GM19463 (cell line): ENCODE measurements around the gene FIBCD1.
A peak's percentile ranks its signal among the peaks of the same experiment; 100 is the strongest.

ENCODE experiments used
- ATAC-seq: cut with Tn5 transposase; IDR thresholded peaks from one replicate; pipeline ENCODE4 v1.9.1; 2021; ENCODE audit warnings: mild to moderate bottlenecking, moderate library complexity; ENCODE audit not compliant: unreplicated experiment

Gene FIBCD1

GRCh38 chr9:130884111-130884531, 54.9 kb downstream of the FIBCD1 start:
- ATAC-seq = no peak

GRCh38 chr9:130883479-130883878, 55.6 kb downstream of the FIBCD1 start:
- ATAC-seq = no peak

GRCh38 chr9:130882696-130883225, 56.3 kb downstream of the FIBCD1 start:
- ATAC-seq = no peak

- no peak for ATAC-seq
Measured at GRCh38 chr9:130881516-130881915, 57.5 kb downstream of the FIBCD1 start.

- no peak for ATAC-seq
Measured at GRCh38 chr9:130880599-130881220, 58.3 kb downstream of the FIBCD1 start.

- no peak for ATAC-seq
Measured at GRCh38 chr9:130879863-130880411, 59.1 kb downstream of the FIBCD1 start.

GRCh38 chr9:130878295-130878694, 60.8 kb downstream of the FIBCD1 start:
- ATAC-seq = no peak

GRCh38 chr9:130877300-130877699, 61.7 kb downstream of the FIBCD1 start:
- no peak for ATAC-seq

GRCh38 chr9:130874783-130875182, 64.3 kb downstream of the FIBCD1 start:
- ATAC-seq = no peak

GRCh38 chr9:130873966-130874365, 65.1 kb downstream of the FIBCD1 start:
- ATAC-seq = no peak

- no peak for ATAC-seq
Measured at GRCh38 chr9:130872912-130873503, 66.0 kb downstream of the FIBCD1 start.

- no peak for ATAC-seq
Measured at GRCh38 chr9:130872508-130872907, 66.5 kb downstream of the FIBCD1 start.

- no peak for ATAC-seq
Measured at GRCh38 chr9:130872093-130872492, 67.0 kb downstream of the FIBCD1 start.

GRCh38 chr9:130871395-130872062, 67.5 kb downstream of the FIBCD1 start:
- ATAC-seq = no peak

GRCh38 chr9:130870491-130871381, 68.3 kb downstream of the FIBCD1 start:
- ATAC-seq = peak; percentile 85

GRCh38 chr9:130869250-130869649, 69.8 kb downstream of the FIBCD1 start:
- no peak for ATAC-seq

- no peak for ATAC-seq
Measured at GRCh38 chr9:130868230-130868629, 70.8 kb downstream of the FIBCD1 start.

- ATAC-seq = no peak
Measured at GRCh38 chr9:130867556-130867955, 71.5 kb downstream of the FIBCD1 start.

- ATAC-seq = no peak
Measured at GRCh38 chr9:130866474-130866965, 72.5 kb downstream of the FIBCD1 start.

GRCh38 chr9:130865921-130866320, 73.1 kb downstream of the FIBCD1 start:
- ATAC-seq = no peak

GRCh38 chr9:130864541-130864940, 74.5 kb downstream of the FIBCD1 start:
- no peak for ATAC-seq
